MM.1S (cell line): ENCODE measurements around the gene CA10.
A peak's percentile ranks its signal among the peaks of the same experiment; 100 is the strongest.

Source experiments
- DNase-seq: peaks from one replicate; pipeline ENCODE4 v3.0.0-alpha.2; 2015
- H2AFZ ChIP-seq: fragments of 300-600 bp; sonication (generic); 2 replicates; pipeline ENCODE4 v1.6.0; 2016; ENCODE audit warnings: antibody characterized with exemption, low read length
- H3F3A ChIP-seq: fragments of 300-600 bp; sonication (generic); 2 replicates; pipeline ENCODE4 v1.6.1; 2016; ENCODE audit warnings: mild to moderate bottlenecking, antibody characterized with exemption, low read length, moderate library complexity, mixed read lengths; ENCODE audit not compliant: insufficient read depth
- H3K27ac ChIP-seq: fragments of 300-600 bp; sonication (generic); 2 replicates; pipeline ENCODE4 v1.5.1; 2016; ENCODE audit warnings: mild to moderate bottlenecking, low read length
- H3K27me3 ChIP-seq: fragments of 300-600 bp; sonication (generic); replicated peaks from 2 replicates; pipeline ENCODE4 v1.6.0; 2016; ENCODE audit warnings: low read length; ENCODE audit not compliant: insufficient read depth
- H3K36me3 ChIP-seq: fragments of 300-600 bp; sonication (generic); replicated peaks from 2 replicates; pipeline ENCODE4 v1.6.1; 2016; ENCODE audit warnings: mild to moderate bottlenecking, low read length, mixed read lengths; ENCODE audit not compliant: insufficient read depth
- H3K4me1 ChIP-seq: fragments of 300-600 bp; sonication (generic); 2 replicates; pipeline ENCODE4 v1.6.1; 2016; ENCODE audit warnings: low read length, mixed read lengths
- H3K4me2 ChIP-seq: fragments of 300-600 bp; sonication (generic); 2 replicates; pipeline ENCODE4 v1.6.0; 2016; ENCODE audit warnings: low read depth, low read length
- H3K4me3 ChIP-seq: fragments of 300-600 bp; sonication (generic); 2 replicates; pipeline ENCODE4 v1.5.1; 2016; ENCODE audit warnings: low read length, mixed read lengths
- H3K79me2 ChIP-seq: fragments of 300-600 bp; sonication (generic); 2 replicates; pipeline ENCODE4 v1.6.1; 2016; ENCODE audit warnings: mixed run types, low read length, mixed read lengths
- H3K9ac ChIP-seq: fragments of 300-600 bp; sonication (generic); 2 replicates; pipeline ENCODE4 v1.6.1; 2016; ENCODE audit warnings: low read length, mixed read lengths
- H3K9me2 ChIP-seq: fragments of 300-600 bp; sonication (generic); replicated peaks from 2 replicates; pipeline ENCODE4 v1.6.1; 2016; ENCODE audit warnings: mild to moderate bottlenecking, low read length, mixed read lengths; ENCODE audit not compliant: insufficient read depth
- H3K9me3 ChIP-seq: fragments of 300-600 bp; sonication (generic); replicated peaks from 2 replicates; pipeline ENCODE4 v1.6.1; 2016; ENCODE audit warnings: mild to moderate bottlenecking, low read length, mixed read lengths; ENCODE audit not compliant: insufficient read depth
- H4K20me1 ChIP-seq: fragments of 300-600 bp; sonication (generic); 2 replicates; pipeline ENCODE4 v1.6.1; 2016; ENCODE audit warnings: mild to moderate bottlenecking, low read length, moderate library complexity, mixed read lengths; ENCODE audit not compliant: insufficient read depth
- EZH2 ChIP-seq: fragments of 300-600 bp; sonication (generic); optimal IDR thresholded peaks from 2 replicates; pipeline ENCODE3; 2017; ENCODE audit warnings: low read depth, mild to moderate bottlenecking, antibody characterized with exemption, low read length, mixed read lengths
- EZH2phosphoT487 ChIP-seq: fragments of 300-600 bp; sonication (generic); IDR thresholded peaks from 2 replicates; pipeline ENCODE4 v1.6.1; 2018; ENCODE audit warnings: antibody characterized with exemption, low read length
- TF ChIP-seq, protein P1 (sequence below): fragments of 300-600 bp; sonication (generic); IDR thresholded peaks from 2 replicates; pipeline ENCODE4 v1.5.1; 2016; ENCODE audit warnings: antibody characterized with exemption, low read length, mixed read lengths

The CA10 gene

DNA sequence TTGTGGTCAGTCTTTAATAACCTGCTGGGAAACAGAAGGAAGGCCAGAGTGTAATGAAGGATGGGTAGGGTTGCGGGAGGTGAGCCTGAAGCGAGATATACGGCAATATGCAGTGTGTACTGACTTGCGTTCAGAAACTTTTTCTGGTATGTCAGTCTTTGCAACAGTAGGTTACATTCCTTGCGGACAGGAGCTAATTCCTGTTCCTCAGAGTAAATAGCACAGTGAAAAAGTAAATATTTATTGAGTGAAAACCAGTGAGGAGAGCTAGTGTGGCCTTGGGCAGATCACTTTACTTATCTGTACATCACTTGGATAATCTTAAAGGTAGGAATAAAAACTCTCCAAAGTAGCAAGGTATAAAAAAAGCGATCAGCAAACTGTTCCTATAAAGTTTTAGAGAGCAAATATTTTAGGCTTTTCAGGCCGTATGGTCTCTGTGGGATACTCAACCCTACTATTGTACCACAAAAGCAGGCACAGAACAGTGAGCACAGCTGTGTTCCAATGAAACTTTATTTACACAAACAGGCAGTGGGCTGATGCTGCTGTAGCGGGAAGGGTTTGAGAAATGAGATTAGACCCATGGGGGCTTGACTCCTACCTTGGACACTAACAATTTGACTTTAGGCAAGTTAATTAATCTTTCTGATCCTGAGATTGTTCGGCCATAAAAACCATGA lies 550.1 kb downstream of the CA10 start:
- no peaks in the 10 kb centered on the region for H3K9me3 ChIP-seq
- H3K79me2 ChIP-seq, result no peaks in the 10 kb centered on the region
- no peak overlapping the region for H3K27ac ChIP-seq
- TF ChIP-seq EZH2phosphoT487, result no peak
- H3F3A ChIP-seq, result no peaks in the 10 kb centered on the region
- H3K9me2 ChIP-seq, result no peaks in the 10 kb centered on the region
- no peak overlapping the region for H3K4me3 ChIP-seq
- no peak overlapping the region for H3K9ac ChIP-seq
- no peak overlapping the region for H2AFZ ChIP-seq
- peaks cover 10% of the 10 kb centered on the region for H3K4me1 ChIP-seq
- no peaks in the 10 kb centered on the region for H4K20me1 ChIP-seq
- no peaks in the 10 kb centered on the region for H3K36me3 ChIP-seq
- H3K4me2 ChIP-seq, result no peak overlapping the region
- H3K27me3 ChIP-seq, result no peaks in the 10 kb centered on the region
- DNase-seq, result peak; percentile 3

DNA sequence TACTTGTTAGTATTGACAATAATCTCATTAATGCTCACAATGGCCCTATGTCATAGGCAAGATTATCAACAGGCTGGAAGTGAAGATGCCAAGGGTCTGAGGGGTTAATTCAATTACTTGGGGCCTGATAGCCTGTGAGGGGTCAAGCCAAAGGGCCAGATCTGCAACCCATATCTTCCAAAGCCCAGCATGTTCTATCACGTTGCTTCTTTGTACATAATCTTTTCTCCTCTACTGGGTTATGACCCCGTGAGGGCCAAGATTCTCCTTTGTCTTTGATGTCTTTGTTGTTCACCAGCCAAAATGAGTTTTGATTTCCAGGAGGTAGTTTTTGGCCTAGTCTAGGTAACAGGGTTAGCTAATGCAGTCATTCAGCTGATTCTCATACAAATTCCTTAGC lies 551.0 kb downstream of the CA10 start:
- DNase-seq, result peak; percentile 5
- no peaks in the 10 kb centered on the region for H3K9me2 ChIP-seq
- no peaks in the 10 kb centered on the region for H3K36me3 ChIP-seq
- H3F3A ChIP-seq, result no peaks in the 10 kb centered on the region
- no peaks in the 10 kb centered on the region for H3K9me3 ChIP-seq
- no peak overlapping the region for H3K4me2 ChIP-seq
- H3K27ac ChIP-seq, result no peak overlapping the region
- no peak overlapping the region for H3K9ac ChIP-seq
- H3K4me1 ChIP-seq, result peaks cover 10% of the 10 kb centered on the region
- H3K27me3 ChIP-seq, result no peaks in the 10 kb centered on the region
- TF ChIP-seq EZH2phosphoT487, result no peak
- TF ChIP-seq, protein P1, sequence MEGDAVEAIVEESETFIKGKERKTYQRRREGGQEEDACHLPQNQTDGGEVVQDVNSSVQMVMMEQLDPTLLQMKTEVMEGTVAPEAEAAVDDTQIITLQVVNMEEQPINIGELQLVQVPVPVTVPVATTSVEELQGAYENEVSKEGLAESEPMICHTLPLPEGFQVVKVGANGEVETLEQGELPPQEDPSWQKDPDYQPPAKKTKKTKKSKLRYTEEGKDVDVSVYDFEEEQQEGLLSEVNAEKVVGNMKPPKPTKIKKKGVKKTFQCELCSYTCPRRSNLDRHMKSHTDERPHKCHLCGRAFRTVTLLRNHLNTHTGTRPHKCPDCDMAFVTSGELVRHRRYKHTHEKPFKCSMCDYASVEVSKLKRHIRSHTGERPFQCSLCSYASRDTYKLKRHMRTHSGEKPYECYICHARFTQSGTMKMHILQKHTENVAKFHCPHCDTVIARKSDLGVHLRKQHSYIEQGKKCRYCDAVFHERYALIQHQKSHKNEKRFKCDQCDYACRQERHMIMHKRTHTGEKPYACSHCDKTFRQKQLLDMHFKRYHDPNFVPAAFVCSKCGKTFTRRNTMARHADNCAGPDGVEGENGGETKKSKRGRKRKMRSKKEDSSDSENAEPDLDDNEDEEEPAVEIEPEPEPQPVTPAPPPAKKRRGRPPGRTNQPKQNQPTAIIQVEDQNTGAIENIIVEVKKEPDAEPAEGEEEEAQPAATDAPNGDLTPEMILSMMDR, result no peak
- TF ChIP-seq EZH2, result no peak
- no peaks in the 10 kb centered on the region for H3K79me2 ChIP-seq
- H3K4me3 ChIP-seq, result no peak overlapping the region
- no peaks in the 10 kb centered on the region for H4K20me1 ChIP-seq
- H2AFZ ChIP-seq, result no peak overlapping the region

DNA sequence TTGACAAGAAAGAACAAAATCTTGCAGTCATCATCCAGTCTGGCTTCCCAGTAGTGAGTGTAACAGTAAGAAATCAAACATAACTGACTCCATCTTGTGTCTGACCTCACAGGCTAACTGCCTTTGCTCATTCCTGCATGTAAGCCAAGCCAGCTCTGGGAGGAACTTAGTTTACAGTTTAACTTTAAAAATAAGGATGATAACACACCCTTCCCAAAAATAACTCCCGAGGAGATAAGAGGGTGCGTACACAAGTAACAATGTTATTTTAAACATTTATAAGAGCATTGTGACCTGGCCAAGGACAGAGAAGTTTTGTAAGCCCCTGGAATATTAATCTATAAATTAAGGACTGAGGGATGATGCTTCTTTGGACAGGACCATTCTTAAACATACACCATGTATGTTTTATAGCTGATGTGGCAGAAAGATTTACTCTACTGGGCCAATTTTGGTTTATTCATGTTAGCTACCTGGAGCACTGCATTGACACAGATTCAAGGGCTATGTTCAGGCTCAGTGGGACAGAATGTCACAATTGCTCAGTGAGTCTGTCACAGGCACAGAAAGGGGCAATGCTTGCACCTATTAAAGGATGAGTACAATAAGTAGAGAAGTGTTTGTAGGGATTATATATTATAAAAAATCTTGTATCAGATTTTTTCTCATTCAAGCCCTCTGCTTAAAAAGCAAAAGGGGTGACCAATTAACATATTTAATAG lies 554.1 kb downstream of the CA10 start:
- no peak overlapping the region for H3K4me2 ChIP-seq
- H3K36me3 ChIP-seq, result no peaks in the 10 kb centered on the region
- no peaks in the 10 kb centered on the region for H3F3A ChIP-seq
- DNase-seq, result no peak
- H3K4me3 ChIP-seq, result no peak overlapping the region
- TF ChIP-seq, protein P1, result no peak
- TF ChIP-seq EZH2 (no peak), EZH2phosphoT487 (no peak)
- H3K27me3 ChIP-seq, result no peaks in the 10 kb centered on the region
- H3K79me2 ChIP-seq, result no peaks in the 10 kb centered on the region
- no peak overlapping the region for H3K27ac ChIP-seq
- H4K20me1 ChIP-seq, result no peaks in the 10 kb centered on the region
- H3K9me3 ChIP-seq, result no peaks in the 10 kb centered on the region
- H2AFZ ChIP-seq, result no peak overlapping the region
- no peak overlapping the region for H3K9ac ChIP-seq
- peaks cover 9% of the 10 kb centered on the region; the same call in 1 of the 2 replicates for H3K4me1 ChIP-seq
- H3K9me2 ChIP-seq, result no peaks in the 10 kb centered on the region
